Measurements from ENCODE around the gene ZNF480.
"Not testable (repeated sequence)": the region's sequence is repeated elsewhere in the genome, so short reads cannot be mapped to it uniquely, and the experiment has no call there.

Gene ZNF480

DNA sequence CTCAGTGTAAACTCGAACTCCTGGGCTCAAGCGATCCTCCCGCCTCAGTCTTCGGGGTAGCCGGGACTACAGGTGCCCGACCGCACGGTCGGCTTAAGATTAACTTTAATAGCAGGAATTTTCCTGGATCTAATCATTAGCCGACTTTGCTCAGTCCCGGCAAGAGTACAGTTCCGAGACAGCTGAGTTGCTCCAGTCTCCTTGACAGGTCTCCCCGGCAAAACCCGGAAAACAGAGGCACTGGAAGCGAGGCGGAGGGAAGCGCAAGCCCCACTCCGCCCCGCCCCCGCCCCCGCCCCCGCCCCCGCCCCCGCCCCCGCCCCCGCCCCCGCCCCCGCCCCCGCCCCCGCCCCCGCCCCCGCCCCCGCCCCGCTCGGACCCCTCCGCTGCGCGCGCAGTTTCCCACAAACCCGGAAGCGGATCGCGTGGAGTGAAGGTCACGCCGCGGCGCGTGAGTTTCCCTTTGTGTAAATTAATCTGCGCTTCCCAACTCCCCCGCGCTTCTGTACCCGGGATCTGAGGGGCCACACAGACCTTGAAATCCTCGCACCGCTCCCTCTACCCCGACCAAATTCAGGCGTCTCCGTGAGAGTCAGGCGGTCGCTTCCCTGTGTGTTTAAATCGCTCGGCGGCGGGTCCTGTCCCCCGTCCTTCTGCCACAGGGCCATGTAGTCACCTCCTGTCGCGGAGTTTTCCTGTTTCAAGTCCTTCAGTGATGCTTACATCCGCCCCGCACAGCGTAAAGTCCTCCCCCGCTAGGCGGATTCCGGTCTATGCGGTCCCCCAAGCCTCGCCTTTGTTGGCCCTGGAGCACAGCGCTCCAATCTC is at the start of gene ZNF480:
Gene ZNF480 (plus strand): TSS at position 397 of the 828 bp plus-strand sequence. CDS start 3,244 bp downstream, outside the sequence.
- DNase-seq (ENCODE audit: low read depth): peak; percentile 76

- peak; percentile 45 for DNase-seq (ENCODE audit: low read depth)
Observed at GRCh38 chr19:52248241-52248640, 48.7 kb upstream of the ZNF480 start.

DNA sequence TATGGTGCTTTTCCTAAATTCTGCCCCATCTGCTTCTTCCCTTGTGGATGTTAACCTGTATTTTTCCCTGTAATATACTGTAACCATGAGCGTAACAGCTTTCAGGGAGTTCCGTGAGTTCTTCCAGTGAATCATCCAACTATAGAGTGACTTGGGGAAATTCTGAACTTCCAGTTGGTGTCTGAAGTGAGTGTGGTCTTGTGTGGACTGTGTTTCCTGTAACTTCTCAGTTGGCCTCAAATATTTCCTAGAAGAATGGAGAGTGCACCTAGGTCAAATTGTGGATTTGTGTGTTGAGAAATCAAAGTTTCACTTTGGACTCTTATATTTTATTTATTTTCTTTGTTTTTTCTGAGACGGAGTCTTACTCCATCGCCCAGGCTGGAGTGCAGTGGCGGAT is 38.5 kb upstream of the ZNF480 start:
- no peak for DNase-seq (ENCODE audit: low read depth)

DNA sequence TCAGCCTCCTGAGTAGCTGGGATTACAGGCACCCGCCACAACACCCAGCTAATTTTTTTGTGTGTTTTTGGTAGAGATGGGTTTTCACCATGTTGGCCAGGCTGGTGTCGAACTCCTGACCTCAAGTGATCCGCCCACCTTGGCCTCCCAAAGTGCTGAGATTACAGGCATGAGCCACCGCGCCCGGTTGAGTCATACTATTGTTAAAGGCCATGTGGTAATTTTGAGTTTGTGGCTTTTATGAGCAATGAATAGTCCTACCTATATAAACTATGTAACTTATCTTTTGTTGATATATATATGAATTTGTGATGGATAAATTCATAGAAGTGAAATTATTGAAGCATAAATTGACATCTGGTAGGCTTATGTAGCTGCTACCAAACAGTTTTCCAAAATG is 31.4 kb upstream of the ZNF480 start:
- DNase-seq (ENCODE audit: low read depth): not testable (repeated sequence)

- peak; percentile 93 for DNase-seq (ENCODE audit: low read depth)
Observed at GRCh38 chr19:52269338-52270261, 27.4 kb upstream of the ZNF480 start, which contains the start of gene ZNF766. Gene ZNF766 (plus strand): TSS chr19:52269587. CDS start chr19:52269614, 27 bp downstream.

- peak; percentile 18 for DNase-seq (ENCODE audit: low read depth)
Observed at GRCh38 chr19:52270266-52270885, 26.6 kb upstream of the ZNF480 start.

GRCh38 chr19:52273301-52273700 is 23.7 kb upstream of the ZNF480 start:
- DNase-seq (ENCODE audit: low read depth): no peak

- DNase-seq (ENCODE audit: low read depth): no peak
Observed at GRCh38 chr19:52274191-52274590, 22.8 kb upstream of the ZNF480 start.

- DNase-seq (ENCODE audit: low read depth): no peak
Observed at GRCh38 chr19:52275988-52276387, 21.0 kb upstream of the ZNF480 start.

GRCh38 chr19:52277471-52277870 is 19.5 kb upstream of the ZNF480 start:
- DNase-seq (ENCODE audit: low read depth): no peak

DNA sequence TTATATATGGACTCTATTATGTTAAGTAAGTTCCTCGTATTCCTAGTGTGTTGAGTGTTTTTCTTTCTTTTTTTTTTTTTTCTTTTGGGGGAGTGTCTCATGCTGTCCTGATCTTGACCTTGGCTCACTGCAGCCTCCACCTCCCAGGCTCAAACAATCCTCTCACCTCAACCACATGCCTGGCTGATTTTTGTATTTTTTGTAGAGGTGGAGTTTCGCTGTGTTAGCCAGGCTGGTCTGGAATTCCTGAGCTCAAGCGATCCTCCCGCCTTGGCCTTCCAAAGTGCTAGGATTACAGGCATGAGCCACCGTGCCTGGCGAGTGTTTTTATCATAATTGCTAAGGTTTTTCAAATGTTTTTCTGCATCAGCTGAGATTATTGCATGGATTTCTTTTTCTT is 10.7 kb upstream of the ZNF480 start:
- DNase-seq (ENCODE audit: low read depth): no peak

DNA sequence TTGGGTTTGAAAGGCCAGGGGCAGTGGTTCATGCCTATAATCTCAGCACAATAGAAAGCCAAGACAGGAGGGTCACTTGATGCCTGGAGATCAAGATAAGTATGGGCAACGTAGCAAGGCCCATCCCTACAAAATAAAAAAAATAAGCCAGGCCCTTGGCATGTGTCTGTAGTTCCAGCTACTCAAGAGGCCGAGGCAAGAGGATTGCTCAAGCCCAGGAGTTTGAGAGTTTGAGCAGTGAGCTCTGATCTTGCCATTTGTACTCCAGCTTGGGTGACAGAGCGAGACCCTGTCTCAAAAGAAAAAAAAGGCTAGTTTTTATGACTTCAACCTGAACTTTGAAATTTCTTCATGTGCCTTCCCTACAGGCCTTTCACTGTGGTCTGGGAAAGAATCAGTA is 5.2 kb upstream of the ZNF480 start:
- DNase-seq (ENCODE audit: low read depth): no peak

DNA sequence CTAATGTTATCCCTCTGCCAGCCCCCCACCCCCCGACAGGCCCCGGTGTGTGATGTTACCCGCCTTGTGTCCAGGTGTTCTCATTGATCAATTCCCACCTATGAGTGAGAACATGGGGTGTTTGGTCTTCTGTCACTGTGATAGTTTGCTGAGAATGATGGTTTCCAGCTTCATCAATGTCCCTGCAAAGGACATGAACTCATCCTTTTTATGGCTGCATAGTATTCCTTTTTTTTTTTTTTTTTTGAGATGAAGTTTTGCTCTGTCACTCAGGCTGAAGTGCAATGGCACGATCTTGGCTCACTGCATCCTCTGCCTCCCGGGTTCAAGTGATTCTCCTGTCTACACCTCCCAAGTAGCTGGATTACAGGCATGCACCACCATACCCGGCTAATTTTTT is 4.0 kb upstream of the ZNF480 start:
- not testable (repeated sequence) for DNase-seq (ENCODE audit: low read depth)

GRCh38 chr19:52296400-52296772 is 583 bp upstream of the ZNF480 start:
- DNase-seq (ENCODE audit: low read depth): no peak

GRCh38 chr19:52297601-52298364 is 814 bp downstream of the ZNF480 start:
- DNase-seq (ENCODE audit: low read depth): no peak

GRCh38 chr19:52307275-52307674 is 10.3 kb downstream of the ZNF480 start:
- DNase-seq (ENCODE audit: low read depth): peak; percentile 53

- DNase-seq (ENCODE audit: low read depth): no peak
Observed at GRCh38 chr19:52322429-52322828, 25.5 kb downstream of the ZNF480 start.

DNA sequence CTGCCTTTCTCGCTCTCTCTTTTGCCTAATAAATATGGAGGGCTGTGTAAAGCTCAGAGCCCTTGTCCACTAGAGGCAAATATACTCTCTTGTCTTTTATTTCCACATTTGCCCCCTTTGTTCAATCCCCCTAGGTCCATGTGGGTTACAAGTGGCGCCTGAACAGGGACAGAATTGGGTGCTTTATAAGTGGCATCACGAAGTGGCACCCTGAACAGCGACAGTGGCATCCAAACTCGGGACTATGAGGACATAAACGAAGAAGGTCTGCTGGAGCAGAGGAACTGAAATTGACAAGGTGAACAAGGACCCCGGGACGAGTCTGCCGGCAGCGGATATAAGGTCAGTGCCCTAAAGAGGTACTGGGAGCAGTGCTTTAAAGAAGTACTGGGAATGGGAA is 34.8 kb downstream of the ZNF480 start:
- peak; percentile 36 for DNase-seq (ENCODE audit: low read depth)

- DNase-seq (ENCODE audit: low read depth): no peak
Observed at GRCh38 chr19:52335768-52336116, 38.8 kb downstream of the ZNF480 start.

DNA sequence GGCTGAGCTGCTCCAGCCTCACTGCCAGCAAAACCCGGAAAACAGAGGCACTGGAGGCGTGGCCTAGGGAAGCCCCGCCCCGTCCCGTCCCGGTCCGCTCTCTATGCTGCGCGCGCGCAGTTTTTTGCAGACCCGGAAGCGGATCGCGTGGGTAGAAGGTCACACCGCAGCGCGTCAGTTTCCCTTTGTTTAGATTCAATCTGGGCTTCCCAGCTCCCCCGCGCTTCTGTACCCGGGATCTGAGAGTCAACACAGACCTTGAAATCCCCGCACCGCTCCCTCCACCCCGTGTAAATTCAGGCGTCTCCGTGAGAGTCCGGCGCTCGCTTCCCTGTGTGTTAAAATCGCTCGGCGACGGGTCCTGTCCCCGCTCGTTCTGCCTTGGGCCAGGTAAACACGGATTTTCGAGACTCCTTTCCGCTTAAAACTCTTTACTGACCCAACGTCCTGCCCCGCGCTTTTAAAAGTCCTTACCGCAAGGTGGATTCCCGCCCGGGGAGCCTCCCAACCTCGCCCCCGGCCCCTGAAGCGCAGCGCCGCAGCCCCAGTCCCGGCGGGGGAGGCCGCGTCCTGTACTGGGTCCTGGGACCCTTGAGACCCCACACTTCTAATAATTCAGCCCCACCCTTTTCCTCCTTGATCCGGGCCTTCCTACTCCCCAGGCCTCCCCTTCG is 39.3 kb downstream of the ZNF480 start, which contains the start of gene ZNF610:
Gene ZNF610 (plus strand): TSS at position 127 of the 674 bp plus-strand sequence. CDS start 12,930 bp downstream, outside the sequence.
- peak; percentile 79 for DNase-seq (ENCODE audit: low read depth)

All from amniotic epithelial cell (primary cell).